ENCODE measurements around the gene HCRTR1. TPM values are rescaled to one million over a fixed set of nuclear protein-coding genes. Genes with fewer than 3 reads are reported as not detected.

The HCRTR1 gene
- total RNA-seq, 2 donors from 2014 or later: not detected

DNA sequence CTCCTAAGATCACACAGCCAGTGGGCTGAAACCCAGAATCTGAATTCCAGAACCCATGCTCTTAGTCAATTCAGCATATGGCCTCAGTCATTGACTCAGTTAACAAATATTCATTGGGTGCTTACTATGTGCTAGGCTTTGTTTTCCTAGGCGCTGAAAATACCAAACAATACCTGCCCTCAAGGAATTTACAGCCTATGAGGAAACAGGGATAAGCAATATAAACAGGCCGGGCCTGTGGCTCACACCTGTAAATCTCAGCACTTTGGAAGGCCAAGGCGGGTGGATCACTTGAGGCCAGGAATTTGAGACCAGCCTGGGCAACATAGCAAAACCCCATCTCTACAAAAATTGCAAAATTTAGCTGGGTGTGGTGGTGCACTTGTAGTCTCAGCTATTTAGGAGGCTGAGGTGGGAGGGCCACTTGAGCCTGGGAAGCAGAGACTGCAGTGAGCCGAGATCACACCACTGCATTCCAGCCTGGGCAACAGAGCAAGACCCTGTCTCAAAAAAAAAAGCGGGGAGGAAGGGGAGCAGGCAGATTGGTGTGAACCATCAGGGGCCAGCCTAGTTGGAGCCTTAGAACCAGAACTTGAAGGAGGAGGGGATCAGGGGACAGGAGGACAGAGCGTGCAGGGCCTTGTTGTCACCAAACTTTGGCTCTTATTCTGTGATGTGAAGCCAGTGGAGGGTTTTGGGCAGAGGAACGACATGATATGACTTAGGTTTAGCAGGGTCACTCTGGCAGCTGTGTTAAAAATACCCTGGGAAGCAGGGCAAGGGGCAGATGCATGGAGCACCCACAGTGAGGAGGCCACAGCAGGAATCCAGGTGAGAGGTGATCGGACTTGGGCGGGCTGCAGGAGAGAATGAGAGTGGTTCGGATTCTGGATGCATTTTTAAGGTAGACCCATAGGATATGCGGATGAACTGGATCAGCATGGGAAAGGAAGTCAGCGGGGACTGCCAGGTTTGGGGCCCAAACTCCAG is 35.4 kb upstream of the HCRTR1 start:
- H3K27me3 ChIP-seq (replicated peaks; ENCODE audit: insufficient read depth): no peaks in the 10 kb centered on the region
- peaks cover 54 to 67% of the 10 kb centered on the region in 2 donors for H3K4me1 ChIP-seq (ENCODE audit: control insufficient read depth in 1 of 2, low read depth in 2 of 2)
- DNase-seq (ENCODE audit: low spot score) (no peak), ATAC-seq (ENCODE audit: insufficient number of reproducible peaks, low FRiP score, low read depth) (no peak)
- H3K36me3 ChIP-seq: peaks cover 33% of the 10 kb centered on the region
- TF ChIP-seq, protein P1, sequence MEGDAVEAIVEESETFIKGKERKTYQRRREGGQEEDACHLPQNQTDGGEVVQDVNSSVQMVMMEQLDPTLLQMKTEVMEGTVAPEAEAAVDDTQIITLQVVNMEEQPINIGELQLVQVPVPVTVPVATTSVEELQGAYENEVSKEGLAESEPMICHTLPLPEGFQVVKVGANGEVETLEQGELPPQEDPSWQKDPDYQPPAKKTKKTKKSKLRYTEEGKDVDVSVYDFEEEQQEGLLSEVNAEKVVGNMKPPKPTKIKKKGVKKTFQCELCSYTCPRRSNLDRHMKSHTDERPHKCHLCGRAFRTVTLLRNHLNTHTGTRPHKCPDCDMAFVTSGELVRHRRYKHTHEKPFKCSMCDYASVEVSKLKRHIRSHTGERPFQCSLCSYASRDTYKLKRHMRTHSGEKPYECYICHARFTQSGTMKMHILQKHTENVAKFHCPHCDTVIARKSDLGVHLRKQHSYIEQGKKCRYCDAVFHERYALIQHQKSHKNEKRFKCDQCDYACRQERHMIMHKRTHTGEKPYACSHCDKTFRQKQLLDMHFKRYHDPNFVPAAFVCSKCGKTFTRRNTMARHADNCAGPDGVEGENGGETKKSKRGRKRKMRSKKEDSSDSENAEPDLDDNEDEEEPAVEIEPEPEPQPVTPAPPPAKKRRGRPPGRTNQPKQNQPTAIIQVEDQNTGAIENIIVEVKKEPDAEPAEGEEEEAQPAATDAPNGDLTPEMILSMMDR (IDR thresholded peaks at IDR 0.05): no peak
- H3K9me3 ChIP-seq: no peaks in the 10 kb centered on the region
- H3K27ac ChIP-seq: peak overlapping the region; percentile 97 to 99
- H3K4me3 ChIP-seq: peak overlapping the region; percentile 91

DNA sequence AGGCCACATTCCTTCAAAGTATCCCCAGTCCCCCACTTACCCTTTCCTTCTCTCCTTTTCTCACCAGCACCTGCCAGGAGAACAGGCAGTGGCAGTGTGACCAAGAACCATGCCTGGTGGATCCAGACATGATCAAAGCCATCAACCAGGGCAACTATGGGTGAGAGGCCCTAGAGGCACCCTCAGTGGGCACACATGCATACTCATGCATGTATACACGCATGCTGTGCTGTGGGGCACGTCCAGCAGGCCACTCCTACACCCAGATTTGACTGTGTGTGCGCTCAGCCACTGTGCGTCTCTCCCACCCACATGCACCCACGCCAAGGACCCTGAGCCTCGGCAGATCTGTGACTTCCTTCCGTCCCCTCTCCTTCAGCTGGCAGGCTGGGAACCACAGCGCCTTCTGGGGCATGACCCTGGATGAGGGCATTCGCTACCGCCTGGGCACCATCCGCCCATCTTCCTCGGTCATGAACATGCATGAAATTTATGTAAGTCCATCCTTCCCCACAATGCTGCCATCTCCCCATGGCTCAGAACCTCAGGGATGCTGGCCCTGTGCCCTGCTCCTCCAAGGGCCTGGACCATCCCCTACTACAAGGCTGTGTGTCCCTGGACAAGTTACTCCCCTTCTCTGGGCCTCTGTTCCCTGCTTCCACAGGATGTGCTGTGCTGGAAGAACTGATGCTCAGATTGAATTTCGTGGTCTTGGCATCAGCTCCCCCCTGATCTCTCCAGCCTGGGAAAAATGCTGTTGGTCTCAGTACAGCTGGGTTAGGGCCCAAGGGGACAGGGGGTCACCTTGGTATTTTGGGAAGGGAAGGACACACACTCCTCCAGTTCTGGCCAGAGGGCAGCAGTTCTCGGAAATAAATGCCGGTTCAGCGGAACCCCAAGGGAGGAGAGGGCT is 34.2 kb upstream of the HCRTR1 start:
- Histone ChIP-seq H3K27me3 (replicated peaks; ENCODE audit: insufficient read depth) (no peaks in the 10 kb centered on the region), H3K9me3 (no peaks in the 10 kb centered on the region), H3K4me3 (peak overlapping the region; percentile 91), H3K36me3 (peaks cover 36% of the 10 kb centered on the region), H3K27ac (peak overlapping the region; percentile 97 to 99), H3K4me1 (ENCODE audit: control insufficient read depth in 1 of 2, low read depth in 2 of 2) (peaks cover 62 to 79% of the 10 kb centered on the region in 2 donors)
- TF ChIP-seq, protein P1 (IDR thresholded peaks at IDR 0.05): no peak
- DNase-seq (ENCODE audit: low spot score) (no peak), ATAC-seq (ENCODE audit: insufficient number of reproducible peaks, low FRiP score, low read depth) (no peak)

DNA sequence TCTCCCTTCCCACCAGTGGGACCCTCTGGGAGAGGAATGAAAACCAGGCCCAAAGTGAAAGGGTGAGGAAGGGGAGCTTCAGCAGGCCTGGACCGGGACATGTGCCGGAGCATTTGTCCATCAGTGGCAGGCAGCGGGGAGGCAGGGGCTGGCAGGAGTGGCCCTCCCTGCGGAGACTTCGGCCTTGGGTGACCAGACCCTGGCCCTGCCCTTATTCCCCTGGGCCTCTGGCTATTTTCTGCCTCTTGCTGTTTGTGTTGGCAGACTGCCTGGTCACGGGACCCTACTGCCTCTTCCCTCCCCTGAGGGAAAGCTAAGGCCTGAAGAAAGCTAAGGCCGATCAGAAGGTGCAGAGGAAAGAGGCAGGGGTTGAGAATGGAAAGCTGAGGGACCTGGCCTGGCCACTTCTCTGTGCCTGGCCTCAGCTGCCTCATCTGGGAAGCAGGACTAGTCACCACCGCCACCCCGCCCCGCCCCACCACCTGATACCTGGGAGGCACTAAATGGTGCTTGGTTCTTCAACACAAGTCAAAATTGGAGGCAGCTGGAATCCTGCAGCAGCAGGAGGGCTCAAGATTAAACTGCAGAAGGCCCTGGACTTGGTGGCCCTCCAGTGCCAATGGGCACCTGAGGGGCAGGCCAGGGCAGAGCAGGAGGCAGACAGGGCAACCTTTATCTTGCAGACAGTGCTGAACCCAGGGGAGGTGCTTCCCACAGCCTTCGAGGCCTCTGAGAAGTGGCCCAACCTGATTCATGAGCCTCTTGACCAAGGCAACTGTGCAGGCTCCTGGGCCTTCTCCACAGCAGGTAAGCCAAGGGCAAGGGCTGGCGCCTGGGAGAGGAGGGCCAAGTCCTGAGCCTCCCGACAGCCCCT is 33.3 kb upstream of the HCRTR1 start:
- TF ChIP-seq, protein P1 (IDR thresholded peaks at IDR 0.05): no peak
- ATAC-seq (ENCODE audit: insufficient number of reproducible peaks, low FRiP score, low read depth) (peak; percentile 34), DNase-seq (ENCODE audit: low spot score) (peak; percentile 67)
- peak overlapping the region; percentile 91 for H3K4me3 ChIP-seq
- no peaks in the 10 kb centered on the region for H3K9me3 ChIP-seq
- peaks cover 36% of the 10 kb centered on the region for H3K36me3 ChIP-seq
- H3K27ac ChIP-seq: peak overlapping the region; percentile 97 to 99
- H3K4me1 ChIP-seq (ENCODE audit: control insufficient read depth in 1 of 2, low read depth in 2 of 2): peaks cover 66 to 88% of the 10 kb centered on the region in 2 donors
- no peaks in the 10 kb centered on the region for H3K27me3 ChIP-seq (replicated peaks; ENCODE audit: insufficient read depth)

DNA sequence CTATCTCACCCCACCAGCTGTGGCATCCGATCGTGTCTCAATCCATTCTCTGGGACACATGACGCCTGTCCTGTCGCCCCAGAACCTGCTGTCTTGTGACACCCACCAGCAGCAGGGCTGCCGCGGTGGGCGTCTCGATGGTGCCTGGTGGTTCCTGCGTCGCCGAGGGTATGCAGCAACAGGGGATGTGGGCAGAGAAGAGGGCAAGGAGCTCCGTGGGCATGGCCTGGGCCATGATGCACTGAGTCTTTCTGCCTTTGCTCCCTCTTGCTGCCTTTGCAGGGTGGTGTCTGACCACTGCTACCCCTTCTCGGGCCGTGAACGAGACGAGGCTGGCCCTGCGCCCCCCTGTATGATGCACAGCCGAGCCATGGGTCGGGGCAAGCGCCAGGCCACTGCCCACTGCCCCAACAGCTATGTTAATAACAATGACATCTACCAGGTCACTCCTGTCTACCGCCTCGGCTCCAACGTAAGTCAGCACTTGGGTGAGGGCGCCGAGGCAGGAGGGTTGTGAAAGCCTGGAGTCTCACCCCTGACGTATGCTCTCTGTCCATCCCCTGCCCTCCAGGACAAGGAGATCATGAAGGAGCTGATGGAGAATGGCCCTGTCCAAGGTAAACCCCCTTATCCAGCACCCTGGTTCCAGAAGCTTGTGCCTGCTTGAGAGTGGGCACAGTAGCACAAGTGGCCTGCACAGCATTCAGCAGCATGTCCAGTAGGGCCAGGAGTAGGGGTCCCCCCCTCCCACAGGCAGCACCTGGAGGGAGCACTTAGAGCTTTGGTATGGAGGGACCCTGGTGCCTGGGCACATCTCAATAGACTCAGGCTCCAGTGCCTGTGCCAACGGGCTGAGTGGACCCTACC is 32.4 kb upstream of the HCRTR1 start:
- H3K27ac ChIP-seq: peak overlapping the region; percentile 97 to 99
- H3K27me3 ChIP-seq (replicated peaks; ENCODE audit: insufficient read depth): no peaks in the 10 kb centered on the region
- peaks cover 68 to 86% of the 10 kb centered on the region in 2 donors for H3K4me1 ChIP-seq (ENCODE audit: control insufficient read depth in 1 of 2, low read depth in 2 of 2)
- no peak for DNase-seq (ENCODE audit: low spot score)
- peak overlapping the region; percentile 91 for H3K4me3 ChIP-seq
- no peak for ATAC-seq (ENCODE audit: insufficient number of reproducible peaks, low FRiP score, low read depth)
- no peaks in the 10 kb centered on the region for H3K9me3 ChIP-seq
- H3K36me3 ChIP-seq: peaks cover 36% of the 10 kb centered on the region
- TF ChIP-seq, protein P1 (IDR thresholded peaks at IDR 0.05): no peak
